GM23248 (cell line): ENCODE results near the gene ZNF554.

Experiments
- EZH2 ChIP-seq: fragments of 200-600 bp; sonication (generic); IDR thresholded peaks from 2 replicates; pipeline ENCODE4 v1.6.1; 2018; ENCODE audit warnings: antibody characterized with exemption, mild to moderate bottlenecking; ENCODE audit not compliant: insufficient read depth, poor library complexity, severe bottlenecking
- EZH2phosphoT487 ChIP-seq: fragments of 200-600 bp; sonication (generic); IDR thresholded peaks from 2 replicates; pipeline ENCODE4 v1.6.1; 2018; ENCODE audit warnings: antibody characterized with exemption, moderate library complexity, mild to moderate bottlenecking, low read depth; ENCODE audit not compliant: insufficient read depth

DNA sequence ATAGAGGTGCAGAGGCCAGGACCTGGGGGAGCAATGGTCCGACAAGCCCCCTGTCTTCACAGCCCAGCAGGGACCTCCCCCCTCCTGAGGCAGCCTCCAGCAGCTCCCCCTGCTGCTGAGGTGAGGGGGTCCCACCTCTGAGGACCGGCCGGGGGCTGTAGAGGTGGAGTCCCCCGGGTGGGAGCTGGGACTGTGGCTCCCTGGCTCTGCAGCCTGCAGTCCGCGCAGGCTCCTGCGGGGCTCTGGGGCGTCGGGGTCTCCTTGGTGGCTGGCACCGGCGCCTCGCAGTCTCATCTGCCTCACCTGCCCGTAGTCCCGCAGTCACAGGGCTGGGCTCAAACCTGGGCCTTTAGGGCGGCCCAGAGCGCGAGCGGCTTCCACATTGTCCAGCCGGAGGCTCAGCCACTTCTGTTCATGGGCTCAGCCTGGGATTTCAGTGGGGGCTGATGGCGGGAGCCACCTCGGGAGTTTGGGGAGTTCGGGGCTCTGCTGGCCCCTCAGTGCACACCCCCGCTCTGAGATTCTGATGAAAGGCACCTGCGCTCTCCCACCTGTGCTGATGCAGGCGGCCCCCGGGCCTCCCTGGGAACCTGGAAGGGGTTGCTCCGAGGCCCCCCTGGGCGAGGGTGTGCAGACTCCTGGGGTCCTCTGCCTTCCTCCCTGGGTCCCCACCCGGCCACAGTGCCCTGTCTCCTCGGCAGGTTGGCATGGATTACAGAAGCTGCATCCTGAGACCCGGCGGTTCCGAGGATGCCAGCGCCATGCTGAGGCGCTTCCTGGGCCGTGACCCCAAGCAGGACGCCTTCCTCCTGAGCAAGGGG is 7.0 kb upstream of the ZNF554 start:
- TF ChIP-seq EZH2 (no peak), EZH2phosphoT487 (no peak)
